Loucy (cell line): Measurements from ENCODE around the gene EPSTI1.

Experiments used
- H2AFZ ChIP-seq: fragments of 200-600 bp; sonication (generic); 2 replicates; pipeline ENCODE4 v1.6.0; 2016; ENCODE audit warnings: antibody characterized with exemption, mild to moderate bottlenecking, low read length, moderate library complexity
- H3F3A ChIP-seq: fragments of 200-600 bp; 2 replicates; pipeline ENCODE4 v1.6.0; 2016; ENCODE audit warnings: antibody characterized with exemption, low read depth, mild to moderate bottlenecking
- H3K27me3 ChIP-seq: fragments of 200-600 bp; sonication (generic); 2 replicates; pipeline ENCODE4 v1.6.1; 2014; ENCODE audit warnings: low read length, mild to moderate bottlenecking; ENCODE audit not compliant: insufficient read depth, poor library complexity, severe bottlenecking
- H3K36me3 ChIP-seq: fragments of 200-600 bp; sonication (generic); 2 replicates; pipeline ENCODE4 v1.6.1; 2016; ENCODE audit warnings: low read length; ENCODE audit not compliant: insufficient read depth
- H3K4me1 ChIP-seq: fragments of 200-600 bp; sonication (generic); 2 replicates; pipeline ENCODE4 v1.5.1; 2014; ENCODE audit warnings: low read length, mild to moderate bottlenecking; ENCODE audit not compliant: insufficient read depth, poor library complexity, severe bottlenecking
- H3K4me2 ChIP-seq: fragments of 200-600 bp; sonication (generic); 2 replicates; pipeline ENCODE4 v1.6.0; 2014; ENCODE audit warnings: antibody characterized with exemption, low read length, low read depth, mild to moderate bottlenecking; ENCODE audit not compliant: poor library complexity, severe bottlenecking
- H3K4me3 ChIP-seq: fragments of 200-600 bp; sonication (generic); 2 replicates; pipeline ENCODE4 v1.5.1; 2014; ENCODE audit warnings: low read length, mild to moderate bottlenecking, mixed read lengths; ENCODE audit not compliant: poor library complexity, severe bottlenecking
- H3K79me2 ChIP-seq: fragments of 200-600 bp; sonication (generic); 2 replicates; pipeline ENCODE4 v1.6.1; 2014; ENCODE audit warnings: low read length; ENCODE audit not compliant: insufficient read depth
- H3K9ac ChIP-seq: fragments of 200-600 bp; sonication (generic); 2 replicates; pipeline ENCODE4 v1.6.0; 2014; ENCODE audit warnings: mild to moderate bottlenecking, low read depth, low read length, moderate library complexity; ENCODE audit not compliant: poor library complexity, severe bottlenecking
- H3K9me2 ChIP-seq: fragments of 200-600 bp; sonication (generic); replicated peaks from 2 replicates; pipeline ENCODE4 v1.6.1; 2016; ENCODE audit warnings: low read depth, low read length, mixed read lengths
- H3K9me3 ChIP-seq: fragments of 200-600 bp; sonication (generic); 2 replicates; pipeline ENCODE4 v1.6.1; 2014; ENCODE audit warnings: mild to moderate bottlenecking, antibody characterized with exemption, low read length, low read depth; ENCODE audit not compliant: insufficient read depth
- H4K20me1 ChIP-seq: fragments of 200-600 bp; sonication (generic); 2 replicates; pipeline ENCODE4 v1.6.0; 2014; ENCODE audit warnings: antibody characterized with exemption, low read length, mild to moderate bottlenecking; ENCODE audit not compliant: insufficient read depth, poor library complexity, severe bottlenecking
- CTCF ChIP-seq: fragments of 200-600 bp; sonication (generic); conservative IDR thresholded peaks from 2 replicates; pipeline ENCODE4 v1.5.1; 2014; ENCODE audit warnings: mild to moderate bottlenecking, antibody characterized with exemption, low read length
- EZH2phosphoT487 ChIP-seq: fragments of 200-600 bp; IDR thresholded peaks from 2 replicates; pipeline ENCODE4 v1.6.1; 2018; ENCODE audit warnings: antibody characterized with exemption, mild to moderate bottlenecking, moderate library complexity, borderline replicate concordance

EPSTI1 gene

GRCh38 chr13:42947925-42948324 is 44.1 kb downstream of the EPSTI1 start:
- no peaks in the 10 kb centered on the region for H3K79me2 ChIP-seq
- no peaks in the 10 kb centered on the region for H3K4me1 ChIP-seq
- peaks cover 4% of the 10 kb centered on the region; the same call in 1 of the 2 replicates for H3K36me3 ChIP-seq
- H4K20me1 ChIP-seq: no peaks in the 10 kb centered on the region
- H2AFZ ChIP-seq: no peak overlapping the region
- H3K27me3 ChIP-seq: no peaks in the 10 kb centered on the region
- 0 out of 2 replicates have a peak, but pooled peaks cover 4% of the 10 kb centered on the region for H3K9me3 ChIP-seq
- H3K9ac ChIP-seq: no peak overlapping the region
- no peaks in the 10 kb centered on the region for H3K9me2 ChIP-seq
- no peaks in the 10 kb centered on the region for H3F3A ChIP-seq
- no peak overlapping the region for H3K4me3 ChIP-seq
- H3K4me2 ChIP-seq: no peak overlapping the region
- no peak for TF ChIP-seq EZH2phosphoT487
- TF ChIP-seq CTCF: no peak

DNA sequence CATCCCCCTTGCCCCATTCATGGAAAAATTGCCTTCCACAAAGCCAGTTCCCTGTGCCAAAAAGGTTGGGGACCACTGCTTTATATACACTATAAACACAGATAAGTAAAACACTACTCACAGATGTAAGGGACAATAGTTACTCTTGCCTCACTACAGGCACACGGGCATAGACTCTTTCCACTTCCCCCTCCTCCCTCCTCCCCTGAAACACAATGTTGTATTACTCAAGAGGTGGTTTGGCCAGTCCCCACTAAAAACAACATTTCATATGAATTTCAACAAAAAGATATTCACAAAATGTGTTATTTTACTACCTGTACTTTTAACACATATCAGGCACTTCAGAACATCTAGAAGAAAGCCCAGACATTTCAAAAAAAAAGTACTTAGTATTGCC is 45.1 kb downstream of the EPSTI1 start:
- 0 out of 2 replicates have a peak, but pooled peaks cover 4% of the 10 kb centered on the region for H3K9me3 ChIP-seq
- H2AFZ ChIP-seq: no peak overlapping the region
- TF ChIP-seq EZH2phosphoT487 (no peak), CTCF (no peak)
- H3K27me3 ChIP-seq: no peaks in the 10 kb centered on the region
- H3K36me3 ChIP-seq: no peaks in the 10 kb centered on the region
- H3K79me2 ChIP-seq: no peaks in the 10 kb centered on the region
- no peak overlapping the region for H3K9ac ChIP-seq
- no peaks in the 10 kb centered on the region for H3F3A ChIP-seq
- H3K9me2 ChIP-seq: no peaks in the 10 kb centered on the region
- H4K20me1 ChIP-seq: no peaks in the 10 kb centered on the region
- H3K4me3 ChIP-seq: no peak overlapping the region
- no peak overlapping the region for H3K4me2 ChIP-seq
- H3K4me1 ChIP-seq: no peaks in the 10 kb centered on the region

DNA sequence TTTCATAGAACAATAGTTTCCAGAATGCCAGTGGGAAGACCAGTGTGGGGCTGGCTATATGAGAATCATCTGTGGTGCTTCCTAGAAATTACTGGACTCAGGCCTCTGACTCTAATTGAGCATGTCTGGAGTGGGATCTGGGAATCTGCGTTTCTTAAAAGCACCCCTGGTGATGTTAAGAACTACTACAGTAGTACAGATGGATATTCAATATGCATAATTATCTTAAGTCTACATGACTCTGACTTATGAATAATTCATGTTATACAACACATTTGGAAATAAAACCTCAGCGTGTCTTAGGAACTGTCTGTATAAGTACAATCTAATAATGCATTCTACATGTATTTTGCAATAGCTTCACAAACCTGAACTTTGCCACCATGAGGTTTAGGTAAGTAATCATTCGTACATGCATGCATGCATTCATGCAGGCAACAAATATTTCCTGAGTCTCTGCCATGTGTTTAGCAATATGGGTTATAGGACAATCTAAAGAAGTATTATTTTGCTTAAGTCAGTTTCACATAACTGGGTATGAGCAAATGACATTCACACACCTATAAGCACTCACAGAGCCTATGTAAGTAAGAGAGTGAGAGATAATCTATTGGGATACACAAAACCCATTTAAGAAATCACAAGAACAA is 62.0 kb downstream of the EPSTI1 start:
- H3K9me2 ChIP-seq: no peaks in the 10 kb centered on the region
- no peak overlapping the region for H3K4me3 ChIP-seq
- H3K27me3 ChIP-seq: no peaks in the 10 kb centered on the region
- H3K9ac ChIP-seq: no peak overlapping the region
- no peaks in the 10 kb centered on the region for H3K9me3 ChIP-seq
- no peak overlapping the region for H2AFZ ChIP-seq
- H3K4me1 ChIP-seq: no peaks in the 10 kb centered on the region
- H3K36me3 ChIP-seq: no peaks in the 10 kb centered on the region; the same call in none of the 2 replicates
- no peaks in the 10 kb centered on the region for H4K20me1 ChIP-seq
- H3K79me2 ChIP-seq: no peaks in the 10 kb centered on the region
- H3F3A ChIP-seq: no peaks in the 10 kb centered on the region
- TF ChIP-seq EZH2phosphoT487 (no peak), CTCF (no peak)
- no peak overlapping the region for H3K4me2 ChIP-seq
